ENCODE data around the gene RPL10A. TPM values are rescaled to one million over a fixed set of nuclear protein-coding genes. Genes with fewer than 3 reads are reported as not detected.

RPL10A gene
- total RNA-seq, 6 donors from 2014 or later, result 474 to 1,092 (median 918) TPM

DNA sequence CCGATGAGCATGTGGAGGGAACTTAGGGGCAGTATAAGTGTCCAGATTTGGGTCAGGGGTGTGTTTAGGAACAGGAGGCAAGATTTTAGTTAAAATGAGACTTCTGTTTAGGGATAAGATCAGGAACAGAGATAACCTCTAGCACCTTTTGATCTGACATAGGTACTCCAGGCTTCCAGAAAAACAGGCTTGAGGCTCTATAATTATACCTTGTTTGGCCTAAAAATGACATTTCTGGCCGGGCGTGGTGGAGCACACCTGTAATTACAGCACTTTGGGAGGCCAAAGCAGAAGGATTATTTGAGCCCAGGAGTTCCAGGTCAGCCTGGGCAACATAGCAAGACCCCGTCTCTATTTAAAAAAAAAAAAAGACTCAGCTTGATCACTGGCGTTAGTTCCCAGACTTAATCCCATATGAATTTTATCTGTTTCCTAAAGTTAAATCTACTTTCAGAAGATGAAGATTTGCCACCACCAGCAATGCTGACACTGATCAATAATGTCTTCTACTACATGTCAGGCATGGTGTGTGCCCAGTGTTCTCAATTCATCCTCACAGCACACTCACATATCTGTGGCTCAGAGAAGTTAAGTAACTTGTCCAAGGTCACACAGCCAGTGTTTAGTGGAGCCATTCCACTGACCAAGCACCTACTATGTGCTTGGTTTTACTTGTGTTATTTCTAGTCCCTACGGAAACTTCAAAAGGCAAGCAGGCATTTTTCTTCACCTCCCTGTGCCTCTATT lies 50.5 kb downstream of the RPL10A start:
- no peaks in the 10 kb centered on the region for H3K36me3 ChIP-seq
- no peaks in the 10 kb centered on the region for H3K9me3 ChIP-seq
- DNase-seq (no peak), ATAC-seq (ENCODE audit: low FRiP score in 2 of 2) (no peak)
- TF ChIP-seq POLR2A (IDR thresholded peaks at IDR 0.05), result no peak
- no peak for TF ChIP-seq POLR2AphosphoS5 (IDR thresholded peaks at IDR 0.05)
- H3K4me1 ChIP-seq, result peaks cover 0 to 12% (median 9%) of the 10 kb centered on the region in 4 donors
- H3K4me3 ChIP-seq, result no peak overlapping the region
- H3K27me3 ChIP-seq, result no peaks in the 10 kb centered on the region
- H3K27ac ChIP-seq, result no peak overlapping the region
- 92 to 95% methylated on average over 6 of the region's 6 CpGs for WGBS, 2 donors

DNA sequence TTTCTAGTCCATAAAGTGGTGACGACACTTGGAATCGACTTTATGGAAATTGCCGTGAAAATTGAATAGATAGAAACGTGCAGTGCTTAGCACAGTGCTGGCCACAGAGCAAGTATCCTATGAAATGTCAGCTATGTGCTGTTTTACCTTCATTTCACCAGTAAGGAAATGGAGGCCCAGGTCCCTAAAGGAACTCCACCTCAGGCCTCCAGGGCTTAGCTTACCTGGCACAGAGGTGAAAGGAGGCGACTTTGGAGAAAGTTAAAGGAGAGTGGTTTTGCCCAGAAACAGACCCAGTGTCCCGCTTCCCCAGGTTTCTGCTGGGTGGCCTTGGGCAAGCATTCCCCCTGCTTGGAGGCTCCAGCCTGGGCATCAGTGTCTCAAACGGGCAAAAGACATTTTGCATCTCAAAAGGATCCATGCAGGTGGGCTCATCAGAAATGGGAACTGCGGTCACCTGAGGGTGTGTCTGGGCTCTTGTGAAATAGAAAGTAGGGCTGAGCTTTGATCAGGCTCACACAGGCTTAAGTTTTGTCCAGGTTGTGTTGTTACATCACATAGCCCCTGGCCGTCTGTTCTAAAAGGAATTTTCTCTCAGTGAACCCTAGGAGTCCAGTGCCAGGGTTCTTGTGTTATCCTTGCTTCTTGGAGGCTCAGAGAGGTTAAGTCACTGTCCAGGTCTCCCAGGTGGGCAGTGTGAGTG lies 51.3 kb downstream of the RPL10A start:
- 84 to 89% methylated on average over 7 to 9 of the region's 9 CpGs for WGBS, 2 donors
- Histone ChIP-seq H3K36me3 (no peaks in the 10 kb centered on the region), H3K9me3 (no peaks in the 10 kb centered on the region), H3K4me3 (no peak overlapping the region), H3K4me1 (peaks cover 0 to 12% (median 9%) of the 10 kb centered on the region in 4 donors), H3K27me3 (no peaks in the 10 kb centered on the region), H3K27ac (no peak overlapping the region)
- no peak for DNase-seq
- ATAC-seq (ENCODE audit: low FRiP score in 2 of 2), result no peak
- TF ChIP-seq POLR2A (IDR thresholded peaks at IDR 0.05) (no peak), POLR2AphosphoS5 (IDR thresholded peaks at IDR 0.05) (no peak), EP300 (IDR thresholded peaks at IDR 0.05) (no peak)
- TF ChIP-seq, protein P1, sequence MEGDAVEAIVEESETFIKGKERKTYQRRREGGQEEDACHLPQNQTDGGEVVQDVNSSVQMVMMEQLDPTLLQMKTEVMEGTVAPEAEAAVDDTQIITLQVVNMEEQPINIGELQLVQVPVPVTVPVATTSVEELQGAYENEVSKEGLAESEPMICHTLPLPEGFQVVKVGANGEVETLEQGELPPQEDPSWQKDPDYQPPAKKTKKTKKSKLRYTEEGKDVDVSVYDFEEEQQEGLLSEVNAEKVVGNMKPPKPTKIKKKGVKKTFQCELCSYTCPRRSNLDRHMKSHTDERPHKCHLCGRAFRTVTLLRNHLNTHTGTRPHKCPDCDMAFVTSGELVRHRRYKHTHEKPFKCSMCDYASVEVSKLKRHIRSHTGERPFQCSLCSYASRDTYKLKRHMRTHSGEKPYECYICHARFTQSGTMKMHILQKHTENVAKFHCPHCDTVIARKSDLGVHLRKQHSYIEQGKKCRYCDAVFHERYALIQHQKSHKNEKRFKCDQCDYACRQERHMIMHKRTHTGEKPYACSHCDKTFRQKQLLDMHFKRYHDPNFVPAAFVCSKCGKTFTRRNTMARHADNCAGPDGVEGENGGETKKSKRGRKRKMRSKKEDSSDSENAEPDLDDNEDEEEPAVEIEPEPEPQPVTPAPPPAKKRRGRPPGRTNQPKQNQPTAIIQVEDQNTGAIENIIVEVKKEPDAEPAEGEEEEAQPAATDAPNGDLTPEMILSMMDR (IDR thresholded peaks at IDR 0.05), result no peak

Small RNA genes lying within 50 kb of the gene (small RNA-seq; reads per million reads assigned to genes)
- 0 to 0.22 (median 0.03) reads per million in 4 donors for gene MIR7111

Other genes starting within 250 kb of the RPL10A start
- 100 to 1,000 TPM in 2 of 6 donors, 10 to 100 TPM in 4; 26.8 to 242 (median 38.1) TPM for gene ZNF76, start 208.7 kb upstream of the RPL10A start, total RNA-seq
- 10 to 100 TPM in 5 of 6 donors, 1 to 10 TPM in 1; 10.0 to 39.8 (median 23.4) TPM for gene DEF6, start 170.6 kb upstream of the RPL10A start, total RNA-seq
- 10 to 100 TPM; 14.8 to 48.2 (median 31.5) TPM for gene PPARD, start 125.8 kb upstream of the RPL10A start, total RNA-seq
- 10 to 100 TPM in 3 of 6 donors, 1 to 10 TPM in 3; 6.1 to 13.3 (median 9.3) TPM for gene FANCE, start 16.1 kb upstream of the RPL10A start, total RNA-seq
- 10 to 100 TPM; 19.0 to 28.2 (median 21.2) TPM for gene TEAD3, start 28.7 kb downstream of the RPL10A start, total RNA-seq
- gene TULP1, start 44.5 kb downstream of the RPL10A start, total RNA-seq, result not detected
- gene FKBP5, start 220.5 kb downstream of the RPL10A start, total RNA-seq, result 100 to 1,000 TPM; 112 to 203 (median 143) TPM

Measured in upper lobe of left lung (tissue), 6 donors.